Measurements from ENCODE around the gene C7orf57.

The C7orf57 gene

GRCh38 chr7:48101968-48102367 lies 66.6 kb downstream of the C7orf57 start:
- TF ChIP-seq CTCF (IDR thresholded peaks at IDR 0.05; ENCODE audit: low read depth, low read length), result peak; percentile 40
- DNase-seq (ENCODE audit: low read depth, low spot score), result no peak
- in situ Hi-C loops (cut with HindIII; ENCODE audit: low sequenced_read_pairs), result no loop called here
- H3K4me3 ChIP-seq (ENCODE audit: low read depth, low read length), result no peak overlapping the region

GRCh38 chr7:48102530-48102929 lies 67.2 kb downstream of the C7orf57 start:
- TF ChIP-seq CTCF (IDR thresholded peaks at IDR 0.05; ENCODE audit: low read depth, low read length), result no peak
- no peak overlapping the region for H3K4me3 ChIP-seq (ENCODE audit: low read depth, low read length)
- no peak for DNase-seq (ENCODE audit: low read depth, low spot score)
- in situ Hi-C loops (cut with HindIII; ENCODE audit: low sequenced_read_pairs), result no loop called here

- in situ Hi-C loops (cut with HindIII; ENCODE audit: low sequenced_read_pairs), result no loop called here
- DNase-seq (ENCODE audit: low read depth, low spot score), result no peak
- no peak overlapping the region for H3K4me3 ChIP-seq (ENCODE audit: low read depth, low read length)
- no peak for TF ChIP-seq CTCF (IDR thresholded peaks at IDR 0.05; ENCODE audit: low read depth, low read length)
Measured at GRCh38 chr7:48105045-48105444, 69.7 kb downstream of the C7orf57 start.

- in situ Hi-C loops (cut with HindIII; ENCODE audit: low sequenced_read_pairs), result no loop called here
- no peak overlapping the region for H3K4me3 ChIP-seq (ENCODE audit: low read depth, low read length)
- no peak for DNase-seq (ENCODE audit: low read depth, low spot score)
- no peak for TF ChIP-seq CTCF (IDR thresholded peaks at IDR 0.05; ENCODE audit: low read depth, low read length)
Measured at GRCh38 chr7:48106906-48107659, 71.7 kb downstream of the C7orf57 start.

- no peak for TF ChIP-seq CTCF (IDR thresholded peaks at IDR 0.05; ENCODE audit: low read depth, low read length)
- in situ Hi-C loops (cut with HindIII; ENCODE audit: low sequenced_read_pairs), result no loop called here
- no peak for DNase-seq (ENCODE audit: low read depth, low spot score)
- H3K4me3 ChIP-seq (ENCODE audit: low read depth, low read length), result no peak overlapping the region
Measured at GRCh38 chr7:48107926-48108472, 72.7 kb downstream of the C7orf57 start.

- TF ChIP-seq CTCF (IDR thresholded peaks at IDR 0.05; ENCODE audit: low read depth, low read length), result no peak
- in situ Hi-C loops (cut with HindIII; ENCODE audit: low sequenced_read_pairs), result no loop called here
Measured at GRCh38 chr7:48108959-48109847, 73.9 kb downstream of the C7orf57 start.

More at GRCh38 chr7:48108959-48109847, 73.9 kb downstream of the C7orf57 start:
- DNase-seq (ENCODE audit: low read depth, low spot score), result no peak
- H3K4me3 ChIP-seq (ENCODE audit: low read depth, low read length), result no peak overlapping the region

Measured in astrocyte of the spinal cord (primary cell).